HL-60 (cell line): Measurements from ENCODE around the gene RDH8.
A peak's percentile ranks its signal among the peaks of the same experiment; 100 is the strongest.

Experiments
- DNase-seq, 2 experiments: peaks; one replicate each; pipeline ENCODE4 v3.0.0-alpha.2; 2010 to 2020; ENCODE audit warnings: low read depth in 1 of 2, low spot score in 1 of 2
- H3K27ac ChIP-seq: fragments of 250-450 bp; sonication (Bioruptor Pico); replicated peaks from 2 replicates; pipeline ENCODE4 v1.5.1; 2020; ENCODE audit warnings: mild to moderate bottlenecking, moderate library complexity
- H3K27me3 ChIP-seq: fragments of 250-450 bp; sonication (Bioruptor Pico); 2 replicates; pipeline ENCODE4 v1.5.1; 2021; ENCODE audit warnings: mild to moderate bottlenecking, moderate library complexity; ENCODE audit not compliant: insufficient read depth, poor library complexity, severe bottlenecking
- H3K4me3 ChIP-seq: replicated peaks from 2 replicates; pipeline ENCODE4 v1.5.1; 2011; ENCODE audit warnings: mild to moderate bottlenecking, control low read depth, low read length; ENCODE audit not compliant: insufficient read depth
- CTCF ChIP-seq: IDR thresholded peaks from one replicate; pipeline ENCODE4 v1.5.1; 2011; ENCODE audit warnings: low read length, control low read depth, inconsistent platforms; ENCODE audit not compliant: insufficient read depth
- GABPA ChIP-seq: IDR thresholded peaks from 2 replicates; pipeline ENCODE4 v1.6.1; 2012; ENCODE audit warnings: low read depth
- POLR2AphosphoS5 ChIP-seq: IDR thresholded peaks from 2 replicates; pipeline ENCODE4 v1.6.1; 2012; ENCODE audit warnings: low read depth
- REST ChIP-seq: IDR thresholded peaks from 2 replicates; pipeline ENCODE4 v1.6.1; 2012; ENCODE audit warnings: low read depth; ENCODE audit not compliant: insufficient replicate concordance
- SPI1 ChIP-seq: IDR thresholded peaks from 2 replicates; pipeline ENCODE4 v1.6.1; 2012; ENCODE audit warnings: low read depth, mild to moderate bottlenecking, borderline replicate concordance

Gene RDH8

DNA sequence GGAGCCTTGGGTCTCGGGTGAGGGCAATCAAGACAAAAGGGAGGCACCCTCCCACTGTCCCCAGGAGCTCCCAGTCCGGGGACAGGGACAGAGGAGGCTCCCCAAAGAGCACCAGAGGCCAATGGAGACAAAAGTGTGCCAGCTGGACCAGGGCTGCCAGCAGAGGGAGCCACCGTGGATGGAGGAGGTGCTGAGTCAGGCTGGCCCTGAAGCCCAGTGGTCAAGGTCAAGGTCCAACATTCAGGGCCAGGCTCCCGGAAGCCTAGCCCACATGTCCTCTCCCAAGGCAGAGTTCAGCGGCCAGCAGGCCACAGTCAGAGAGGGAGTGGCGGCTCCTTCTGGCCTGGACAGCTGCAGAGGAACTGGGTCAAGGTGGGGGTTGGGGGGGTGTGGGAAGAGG is 11.4 kb upstream of the RDH8 start:
- Histone ChIP-seq H3K27ac (no peak overlapping the region), H3K4me3 (no peak overlapping the region), H3K27me3 (no peaks in the 10 kb centered on the region)
- no peak for DNase-seq
- no peak for TF ChIP-seq GABPA
- TF ChIP-seq SPI1, result no peak
- peak; percentile 2 for TF ChIP-seq CTCF
- TF ChIP-seq REST, result no peak

DNA sequence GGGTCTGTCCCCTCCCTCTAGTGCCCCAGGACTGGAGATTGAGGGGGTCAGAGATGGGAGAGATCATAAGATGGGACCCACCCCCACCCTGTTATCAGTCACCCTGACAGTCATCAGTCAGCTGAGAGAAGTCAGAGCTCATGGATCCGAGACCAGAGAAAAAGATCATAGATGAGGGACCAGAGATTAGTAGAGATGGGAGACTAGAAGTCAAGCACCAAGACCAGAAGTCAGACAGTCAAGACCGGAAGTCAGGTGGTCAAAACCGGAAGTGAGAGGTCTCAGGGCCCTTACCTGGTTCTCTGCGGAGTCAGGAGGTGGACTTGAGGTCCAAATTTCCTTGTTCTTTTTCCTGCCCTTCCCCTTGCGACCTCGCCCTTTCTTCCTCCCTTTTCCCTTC is 10.0 kb upstream of the RDH8 start:
- H3K27ac ChIP-seq, result no peak overlapping the region
- no peak overlapping the region for H3K4me3 ChIP-seq
- no peak for DNase-seq
- no peaks in the 10 kb centered on the region for H3K27me3 ChIP-seq
- TF ChIP-seq SPI1 (no peak), POLR2AphosphoS5 (no peak), REST (no peak), CTCF (no peak), GABPA (no peak)

DNA sequence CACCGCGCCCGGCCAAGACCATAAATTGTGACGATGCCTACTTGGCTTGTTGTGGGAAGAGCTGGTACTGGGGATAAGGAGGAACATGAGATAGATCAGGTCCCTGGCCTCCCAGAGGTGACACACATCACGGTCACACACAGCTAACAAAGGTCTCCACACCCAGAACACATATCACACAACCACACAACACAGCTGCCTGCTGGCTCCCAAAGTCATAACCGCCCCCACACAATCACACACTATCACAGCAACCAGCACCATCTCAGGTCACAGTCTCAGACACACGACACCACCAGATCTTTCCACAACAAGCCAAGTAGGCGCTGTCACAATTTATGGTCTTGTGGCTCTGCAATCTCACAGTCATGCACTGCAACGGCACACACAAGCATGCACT is 8.7 kb upstream of the RDH8 start:
- no peak for DNase-seq
- no peak for TF ChIP-seq GABPA
- H3K27ac ChIP-seq, result no peak overlapping the region
- peaks cover 9% of the 10 kb centered on the region for H3K27me3 ChIP-seq
- no peak overlapping the region for H3K4me3 ChIP-seq

DNA sequence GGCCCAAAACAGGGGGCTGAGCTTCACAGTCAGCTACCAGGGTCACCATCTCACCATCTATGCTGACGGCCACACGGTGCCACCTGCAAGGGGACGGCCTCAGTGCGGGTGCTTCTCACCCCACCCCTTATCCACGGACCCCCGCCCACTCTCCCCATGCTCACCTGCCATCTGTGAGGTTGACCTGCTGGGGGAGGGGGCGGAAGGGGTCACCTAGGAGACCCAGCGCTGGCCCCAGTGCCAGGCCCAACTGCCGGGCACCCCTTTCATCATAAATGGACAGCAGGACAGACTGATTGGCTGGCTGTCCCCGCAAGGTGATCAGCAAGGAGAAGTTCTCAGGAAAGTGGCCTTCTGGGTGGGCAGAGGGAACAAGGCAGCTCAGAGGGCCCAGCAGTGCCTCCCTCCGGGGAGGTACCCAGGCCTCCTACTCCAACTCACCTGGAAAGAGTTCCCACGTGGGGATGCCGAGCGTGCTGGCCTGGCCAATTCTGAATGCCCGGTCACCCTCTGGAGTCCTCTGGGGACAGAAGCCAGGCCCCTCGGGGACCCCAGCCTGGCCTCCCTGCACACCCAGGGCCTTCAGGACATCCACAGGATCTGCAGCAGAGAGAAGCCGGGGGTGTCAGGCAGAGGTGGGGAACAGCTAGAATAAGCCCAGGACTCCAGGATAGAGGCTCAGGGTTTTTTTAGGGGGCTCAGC is 7.5 kb upstream of the RDH8 start:
- Histone ChIP-seq H3K27ac (no peak overlapping the region), H3K4me3 (no peak overlapping the region), H3K27me3 (peaks cover 16% of the 10 kb centered on the region)
- no peak for TF ChIP-seq POLR2AphosphoS5
- no peak for TF ChIP-seq SPI1
- TF ChIP-seq REST, result no peak
- TF ChIP-seq CTCF, result no peak
- no peak for TF ChIP-seq GABPA
- no peak for DNase-seq
